Body of pancreas (tissue), 4 donors: Measurements from ENCODE around the gene RTN4RL2.

Experiments
- CTCF ChIP-seq, 7 experiments: fragments of 450-650 bp in 4 of 7; fragments of 200-600 bp in 3 of 7; sonication (generic) in 3 of 7; IDR thresholded peaks; one replicate each; pipeline ENCODE4 v1.5.1; 2016 to 2019; ENCODE audit warnings: antibody characterized with exemption in 7 of 7
- POLR2A ChIP-seq, 3 donors: fragments of 450-650 bp; IDR thresholded peaks; one replicate each; pipeline ENCODE4 v1.6.1; 2016; ENCODE audit warnings: antibody characterized with exemption in 3 of 3, mild to moderate bottlenecking in 2 of 3

- TF ChIP-seq CTCF (IDR thresholded peaks at IDR 0.05) = no peak
- no peak for TF ChIP-seq POLR2A (IDR thresholded peaks at IDR 0.05)
These were observed 14.4 kb downstream of the RTN4RL2 start for GRCh38 chr11:57474803-57475115.
